WTC11 (cell line): ENCODE results near the gene LRRC4B. TPM values are rescaled to one million over a fixed set of nuclear protein-coding genes. Genes with fewer than 3 reads are reported as not detected.
A peak's percentile ranks its signal among the peaks of the same experiment; 100 is the strongest.

Experiments
- ATAC-seq: fragments of 200-7000 bp; cut with Tn5 transposase; 2 replicates; pipeline ENCODE4 v1.10.0; 2021; ENCODE audit warnings: mild to moderate bottlenecking, moderate library complexity
- CTCF ChIA-PET: fragments of 300-600 bp; sonication (Branson Sonifier 250); formaldehyde crosslinking; loops from one replicate; lab custom pipeline; 2021; ENCODE audit warnings: antibody characterized with exemption; lab: Charles Lee
- POLR2A ChIA-PET: fragments of 350-600 bp; sonication (Branson Sonifier 250); formaldehyde crosslinking; loops from one replicate; lab custom pipeline; 2021; ENCODE audit warnings: antibody characterized with exemption; lab: Charles Lee
- DNase-seq: peaks from one replicate; pipeline ENCODE4 v3.0.0; 2021; ENCODE audit warnings: low spot score
- H3K27ac Mint-ChIP-seq: 2 replicates; pipeline ENCODE4 v1.8.0; 2021; ENCODE audit warnings: mixed read lengths
- H3K27me3 Mint-ChIP-seq: 2 replicates; pipeline ENCODE4 v1.8.0; 2021; ENCODE audit warnings: low read depth, mild to moderate bottlenecking, moderate library complexity, mixed read lengths
- H3K36me3 Mint-ChIP-seq: 2 replicates; pipeline ENCODE4 v1.8.0; 2021; ENCODE audit warnings: mixed read lengths
- H3K4me1 Mint-ChIP-seq: 2 replicates; pipeline ENCODE4 v1.8.0; 2022; ENCODE audit warnings: mixed read lengths
- H3K4me3 Mint-ChIP-seq: 2 replicates; pipeline ENCODE4 v1.8.0; 2021; ENCODE audit warnings: mild to moderate bottlenecking, moderate library complexity, mixed read lengths
- H3K9me3 Mint-ChIP-seq: 2 replicates; pipeline ENCODE4 v1.8.0; 2021; ENCODE audit warnings: mixed read lengths
- ARID4B ChIP-seq: sonication (generic); formaldehyde crosslinking; IDR thresholded peaks from 2 replicates; pipeline ENCODE4 v1.8.0; 2023; ENCODE audit warnings: missing genetic modification reagents, mild to moderate bottlenecking, borderline replicate concordance
- E2F4 ChIP-seq: sonication (generic); formaldehyde crosslinking; IDR thresholded peaks from 2 replicates; pipeline ENCODE4 v1.8.1; 2022; ENCODE audit warnings: low read depth, mild to moderate bottlenecking, moderate library complexity, missing genetic modification reagents, borderline replicate concordance
- FOXJ3 ChIP-seq: sonication (generic); formaldehyde crosslinking; IDR thresholded peaks from 2 replicates; pipeline ENCODE4 v1.9.0; 2021; ENCODE audit warnings: missing genetic modification reagents, mild to moderate bottlenecking, borderline replicate concordance
- GRHL2 ChIP-seq: fragments of 250-450 bp; sonication (Bioruptor Pico); IDR thresholded peaks from 2 replicates; pipeline ENCODE4 v1.8.0; 2022; ENCODE audit warnings: mild to moderate bottlenecking, moderate library complexity; ENCODE audit not compliant: insufficient replicate concordance, severe bottlenecking
- GTF2I ChIP-seq: fragments of 250-450 bp; sonication (Bioruptor Pico); conservative IDR thresholded peaks from 2 replicates; pipeline ENCODE4 v1.4.0; 2021; ENCODE audit warnings: mild to moderate bottlenecking
- IRF2 ChIP-seq: sonication (generic); formaldehyde crosslinking; IDR thresholded peaks from 2 replicates; pipeline ENCODE4 v1.8.0; 2022; ENCODE audit warnings: low read depth, missing genetic modification reagents, borderline replicate concordance
- JUN ChIP-seq: sonication (generic); formaldehyde crosslinking; IDR thresholded peaks from 2 replicates; pipeline ENCODE4 v1.8.0; 2023; ENCODE audit warnings: mild to moderate bottlenecking, missing genetic modification reagents
- KAT7 ChIP-seq: sonication (generic); formaldehyde crosslinking; IDR thresholded peaks from 2 replicates; pipeline ENCODE4 v1.8.1; 2023; ENCODE audit warnings: missing genetic modification reagents, mild to moderate bottlenecking, borderline replicate concordance
- MXD4 ChIP-seq: fragments of 250-450 bp; sonication (Bioruptor Pico); IDR thresholded peaks from 2 replicates; pipeline ENCODE4 v1.8.0; 2021; ENCODE audit warnings: mild to moderate bottlenecking, moderate library complexity, borderline replicate concordance
- RORB ChIP-seq: fragments of 250-450 bp; sonication (Bioruptor Pico); IDR thresholded peaks from 2 replicates; pipeline ENCODE4 v1.9.0; 2021; ENCODE audit warnings: mild to moderate bottlenecking
- SOX15 ChIP-seq: fragments of 250-450 bp; sonication (Bioruptor Pico); IDR thresholded peaks from 2 replicates; pipeline ENCODE4 v1.9.0; 2021; ENCODE audit warnings: mild to moderate bottlenecking
- SP1 ChIP-seq: sonication (generic); formaldehyde crosslinking; conservative IDR thresholded peaks from 2 replicates; pipeline ENCODE4 v1.8.1; 2022; ENCODE audit warnings: missing genetic modification reagents
- TEAD1 ChIP-seq: sonication (generic); formaldehyde crosslinking; IDR thresholded peaks from 2 replicates; pipeline ENCODE4 v1.8.0; 2022; ENCODE audit warnings: mild to moderate bottlenecking, missing genetic modification reagents
- ZNF138 ChIP-seq: sonication (generic); formaldehyde crosslinking; conservative IDR thresholded peaks from 2 replicates; pipeline ENCODE4 v1.8.1; 2022; ENCODE audit warnings: mild to moderate bottlenecking, moderate library complexity, missing genetic modification reagents
- ZNF396 ChIP-seq: fragments of 250-450 bp; sonication (Bioruptor Pico); IDR thresholded peaks from 2 replicates; pipeline ENCODE4 v1.8.0; 2021; ENCODE audit warnings: mild to moderate bottlenecking, moderate library complexity, borderline replicate concordance
- ZNF671 ChIP-seq: fragments of 250-450 bp; sonication (Bioruptor Pico); IDR thresholded peaks from 2 replicates; pipeline ENCODE4 v1.8.0; 2021; ENCODE audit warnings: mild to moderate bottlenecking
- ZSCAN18 ChIP-seq: fragments of 250-450 bp; sonication (Bioruptor Pico); IDR thresholded peaks from 2 replicates; pipeline ENCODE4 v2.1.2; 2022; ENCODE audit warnings: mild to moderate bottlenecking, moderate library complexity
- total RNA-seq: library from RNA; stranded (reverse); gene quantifications from 3 replicates; pipeline ENCODE4 v1.2.3, GENCODE V29; 2021

LRRC4B gene
- total RNA-seq, 1 experiment from 2014 or later = 10.0 TPM

GRCh38 chr19:50555450-50556281 lies 12.6 kb downstream of the LRRC4B start:
- H3K4me1 Mint-ChIP-seq = peaks cover 13% of the 10 kb centered on the region
- DNase-seq (peak; percentile 68), ATAC-seq (peak; percentile 49)
- no peak overlapping the region for H3K27ac Mint-ChIP-seq
- H3K27me3 Mint-ChIP-seq = peaks cover 70% of the 10 kb centered on the region
- no peaks in the 10 kb centered on the region for H3K36me3 Mint-ChIP-seq
- no peaks in the 10 kb centered on the region for H3K9me3 Mint-ChIP-seq
- peak overlapping the region; percentile 99 for H3K4me3 Mint-ChIP-seq
- POLR2A ChIA-PET = interaction anchor here (0.6 to 1.9 kb wide), 4 partner anchors 18 to 460 kb away, joined by 3 to 5 read pairs (median 4); partner anchors contain the start of gene JOSD2
- no peak for TF ChIP-seq ZNF671
- TF ChIP-seq GTF2I (CRISPR knock-in tag) = peak; percentile 47; the same call in 1 of the 2 replicates
- CTCF ChIA-PET = interaction anchor here (0.6 to 6.7 kb wide), 89 partner anchors 8 to 554 kb away, joined by 3 to 200 read pairs (median 6); partner anchors contain the start of genes ACP4, CLEC11A, JOSD2 and KCNC3

GRCh38 chr19:50555033-50555432 lies 13.2 kb downstream of the LRRC4B start:
- Mint-ChIP-seq H3K4me3 (peak overlapping the region; percentile 99), H3K27me3 (peaks cover 76% of the 10 kb centered on the region), H3K9me3 (no peaks in the 10 kb centered on the region), H3K36me3 (no peaks in the 10 kb centered on the region), H3K4me1 (peaks cover 18% of the 10 kb centered on the region), H3K27ac (no peak overlapping the region)
- ChIA-PET CTCF (interaction anchor here (1.2 to 6.7 kb wide), 15 partner anchors 10 to 235 kb away, joined by 3 to 200 read pairs (median 19); partner anchors contain the start of genes ACP4, JOSD2 and KCNC3), POLR2A (interaction anchor here (1.9 kb wide), 1 partner anchor 17 kb away, joined by 5 read pairs; no protein-coding TSS in a partner anchor)
- TF ChIP-seq SOX15 (CRISPR knock-in tag) (no peak), E2F4 (no peak), GRHL2 (no peak), ZNF138 (CRISPR knock-in tag) (no peak), ZNF671 (no peak), TEAD1 (CRISPR knock-in tag) (no peak), MXD4 (CRISPR knock-in tag) (no peak), SP1 (CRISPR knock-in tag) (no peak), IRF2 (CRISPR knock-in tag) (no peak), FOXJ3 (CRISPR knock-in tag) (no peak), RORB (CRISPR knock-in tag) (no peak), JUN (no peak), ZSCAN18 (CRISPR knock-in tag) (no peak), ARID4B (CRISPR knock-in tag) (no peak), KAT7 (no peak), ZNF396 (CRISPR knock-in tag) (no peak)
- ATAC-seq (no peak), DNase-seq (no peak)
